HG03039 (cell line): ENCODE data around the gene FAM53B.

ENCODE experiments used
- ATAC-seq: cut with Tn5 transposase; IDR thresholded peaks from one replicate; pipeline ENCODE4 v1.9.1; 2021; ENCODE audit warnings: mild to moderate bottlenecking, moderate library complexity; ENCODE audit not compliant: unreplicated experiment

Gene FAM53B

DNA sequence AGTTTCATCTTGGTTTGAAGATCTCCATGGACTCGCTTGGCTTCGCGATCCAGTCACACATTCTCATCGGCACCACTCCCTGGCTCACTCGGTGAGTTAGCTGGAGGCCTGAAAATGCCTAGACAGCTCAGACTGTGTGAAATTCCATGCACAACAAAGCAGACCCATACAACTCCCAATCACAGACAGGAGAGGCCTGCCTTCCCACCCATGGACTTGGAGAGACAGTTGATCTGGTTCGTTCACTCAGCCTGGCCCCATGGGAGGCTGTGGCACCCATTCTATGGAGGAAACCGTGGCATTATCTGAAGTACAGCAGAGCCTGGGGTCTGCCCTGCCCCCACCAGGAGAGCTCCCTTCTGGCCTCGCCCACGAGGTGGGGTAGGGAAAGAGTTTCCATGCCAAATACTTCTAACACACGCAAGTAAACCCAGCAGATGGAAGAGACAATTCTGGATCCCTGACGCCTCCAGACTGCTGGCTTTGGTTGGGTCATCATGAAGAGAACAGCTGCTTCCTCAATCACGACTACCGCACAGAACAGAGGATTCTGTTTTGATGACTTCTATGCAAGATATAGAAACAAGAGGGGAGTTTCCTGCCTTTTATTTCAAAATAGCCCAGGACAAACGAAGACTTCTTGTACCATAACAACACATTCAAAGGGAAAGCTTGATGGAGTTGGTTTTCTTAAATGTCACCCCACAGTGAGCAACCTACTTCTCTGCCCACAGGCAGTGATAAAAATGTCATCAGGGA lies 15.9 kb downstream of the FAM53B start:
- no peak for ATAC-seq

DNA sequence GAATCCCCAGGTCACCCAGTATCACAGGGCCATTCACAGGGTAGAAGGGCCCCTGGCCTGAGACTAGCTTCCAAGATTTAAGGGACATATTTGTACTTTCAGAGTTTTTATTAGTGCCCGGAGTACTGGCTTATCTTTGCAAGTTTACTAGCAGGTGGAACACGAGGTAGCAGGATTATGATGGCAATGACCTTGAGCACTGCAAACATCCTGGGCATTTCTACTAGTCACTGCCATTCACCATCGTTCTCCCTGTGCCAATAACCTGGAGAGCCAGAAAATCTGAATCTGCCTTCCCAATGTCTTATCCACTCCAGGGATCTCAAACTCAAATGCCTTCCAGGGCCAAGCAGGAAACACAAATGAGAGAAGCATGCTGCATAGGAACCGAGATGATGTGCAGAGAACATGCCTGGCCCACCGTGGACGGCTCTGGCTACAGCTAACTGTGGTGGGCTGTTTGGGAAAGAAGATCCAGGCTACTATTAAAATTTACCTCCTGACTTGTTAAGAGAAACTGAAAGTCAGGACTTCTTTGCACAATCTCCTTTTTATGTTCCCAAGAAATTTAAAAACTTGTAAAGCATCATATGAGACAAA lies 16.7 kb downstream of the FAM53B start:
- ATAC-seq: no peak

DNA sequence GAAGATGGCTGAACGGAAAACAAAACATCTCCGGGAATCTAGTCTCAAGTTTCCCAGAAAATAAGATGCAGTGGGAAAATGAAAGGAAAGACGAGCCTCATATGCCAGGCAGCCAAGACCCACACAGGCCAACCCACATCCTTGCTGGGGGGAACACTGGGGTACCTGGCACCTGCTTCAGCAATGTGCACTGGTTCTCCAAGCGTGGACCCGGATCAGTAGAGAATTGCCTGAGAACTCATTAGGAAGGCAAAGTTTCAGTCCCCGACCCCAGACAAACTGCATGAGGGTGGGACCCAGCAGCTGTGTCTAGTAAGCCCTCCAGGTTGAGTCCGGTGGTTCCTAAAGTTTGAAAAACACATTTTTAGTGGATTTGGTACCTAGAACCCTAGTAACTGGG lies 18.4 kb downstream of the FAM53B start:
- no peak for ATAC-seq

DNA sequence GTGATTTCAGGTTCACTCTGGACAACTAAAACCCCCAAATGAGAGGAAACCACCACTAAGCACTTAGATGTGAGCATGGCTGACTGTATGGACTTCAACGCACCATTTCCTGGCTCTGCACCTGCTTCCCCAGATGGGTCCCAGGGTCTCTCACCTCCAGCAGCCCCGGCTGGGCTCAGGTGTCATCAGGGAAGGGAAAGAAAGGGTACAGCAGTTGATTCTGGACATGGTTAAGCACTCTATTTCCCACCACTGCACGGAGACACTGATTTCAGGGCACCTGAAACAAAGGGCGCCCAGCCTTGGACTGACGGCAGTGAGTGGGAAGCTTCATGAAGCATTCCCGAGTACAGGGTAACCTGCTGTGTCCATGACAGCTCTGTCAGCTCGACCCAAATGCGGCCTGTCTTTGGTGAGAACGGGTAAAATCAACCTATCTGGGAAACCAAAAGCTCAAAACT lies 19.0 kb downstream of the FAM53B start:
- ATAC-seq: no peak

DNA sequence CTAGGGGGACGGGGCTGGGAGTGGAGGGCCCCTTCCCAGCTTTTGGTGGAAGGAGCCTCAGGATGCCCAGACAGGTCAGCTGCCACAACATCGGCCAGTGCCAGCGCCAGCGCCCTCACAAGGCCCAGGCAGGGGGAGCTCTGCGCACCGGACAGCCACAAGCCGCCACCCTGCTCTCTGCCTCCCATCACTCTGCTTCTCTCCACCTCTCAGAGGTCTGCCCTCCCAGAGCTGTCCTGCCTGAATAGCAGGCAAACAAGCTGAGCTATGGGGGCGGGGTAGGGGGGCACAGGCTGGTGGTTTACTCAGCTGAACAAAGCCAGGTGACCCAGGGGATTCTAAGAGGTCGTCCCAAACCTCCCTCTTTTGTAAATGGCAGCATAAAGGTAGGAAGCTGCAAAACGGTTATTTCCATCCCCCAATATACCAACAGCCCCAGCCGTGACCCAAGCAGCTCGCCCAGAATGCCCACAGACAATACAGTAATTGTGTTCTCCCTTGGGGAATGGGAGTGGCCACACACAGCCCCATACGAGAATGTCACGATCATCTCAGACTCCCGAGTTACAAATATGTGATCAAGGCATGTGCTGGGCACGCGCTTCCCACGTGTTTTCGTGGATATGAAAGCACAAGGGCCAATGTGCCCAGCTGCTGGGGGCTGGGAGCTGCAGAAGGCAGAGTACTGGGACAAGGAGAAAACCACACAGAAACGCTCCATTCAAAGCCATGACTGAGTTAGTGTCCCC lies 19.7 kb downstream of the FAM53B start:
- no peak for ATAC-seq

DNA sequence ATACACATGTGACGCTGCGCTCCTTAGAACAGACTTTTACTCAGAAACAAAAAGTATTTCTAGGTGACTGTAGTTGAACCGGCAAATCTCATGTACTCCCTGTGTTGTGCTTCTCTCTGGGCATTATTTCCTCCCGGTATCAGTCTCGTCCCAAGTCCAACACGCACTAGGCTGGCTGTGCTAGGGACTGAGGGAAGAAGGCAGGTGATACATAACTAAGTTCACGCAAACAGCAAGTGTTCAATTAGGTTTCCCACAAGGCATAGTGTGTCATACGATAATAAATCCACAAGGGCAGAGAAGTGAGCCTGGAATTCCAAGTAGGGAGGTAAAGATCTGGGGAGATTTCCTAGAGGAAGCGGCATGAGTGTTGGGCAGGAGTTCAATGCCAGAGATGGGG lies 20.4 kb downstream of the FAM53B start:
- ATAC-seq: no peak

DNA sequence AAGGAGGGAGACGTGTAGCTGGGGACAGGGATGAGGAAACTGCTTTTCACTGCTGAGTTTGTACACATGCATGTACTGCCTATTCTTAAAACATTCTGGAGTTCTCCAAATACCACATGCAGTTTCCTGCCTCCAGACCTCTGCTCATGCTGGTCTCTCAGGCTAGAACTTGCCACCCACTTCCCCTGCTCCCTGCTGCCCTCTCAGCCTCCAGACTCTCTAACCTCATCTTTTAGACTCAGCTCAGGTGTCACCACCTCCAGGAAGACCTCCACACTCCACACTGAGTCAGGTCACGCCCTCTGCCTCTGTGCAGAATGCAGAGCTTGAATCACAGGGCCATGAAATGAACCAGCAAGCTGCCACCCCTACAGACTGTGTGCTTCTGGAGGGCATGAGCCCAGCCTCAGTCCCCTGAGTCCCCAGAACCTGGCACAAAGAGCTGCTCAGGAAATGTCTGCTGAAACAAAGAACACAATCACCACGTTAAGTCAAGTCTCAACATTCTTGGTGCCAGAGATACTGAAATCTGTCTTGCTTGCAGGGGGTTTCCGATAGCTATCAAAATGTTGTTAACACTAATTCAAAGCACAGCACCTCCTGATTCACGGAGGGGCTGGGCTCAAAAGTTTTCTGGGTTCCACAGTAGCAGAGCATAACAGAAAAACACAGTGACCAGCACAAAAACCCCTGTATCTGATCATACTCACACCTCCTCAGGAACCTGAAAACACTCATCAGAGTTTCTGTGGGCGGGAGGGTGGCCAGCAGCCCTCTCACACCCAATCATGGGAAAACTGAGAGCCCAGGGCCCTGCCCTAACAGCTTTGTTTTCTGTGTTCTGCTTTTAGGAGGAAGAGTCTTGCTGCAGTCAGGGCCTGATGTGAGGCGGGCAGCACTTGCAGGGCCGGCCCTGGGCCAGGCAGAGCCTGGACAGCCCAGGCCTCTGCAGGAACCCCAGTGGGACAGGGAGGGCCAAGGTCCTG lies 21.1 kb downstream of the FAM53B start:
- peak; percentile 62 for ATAC-seq

DNA sequence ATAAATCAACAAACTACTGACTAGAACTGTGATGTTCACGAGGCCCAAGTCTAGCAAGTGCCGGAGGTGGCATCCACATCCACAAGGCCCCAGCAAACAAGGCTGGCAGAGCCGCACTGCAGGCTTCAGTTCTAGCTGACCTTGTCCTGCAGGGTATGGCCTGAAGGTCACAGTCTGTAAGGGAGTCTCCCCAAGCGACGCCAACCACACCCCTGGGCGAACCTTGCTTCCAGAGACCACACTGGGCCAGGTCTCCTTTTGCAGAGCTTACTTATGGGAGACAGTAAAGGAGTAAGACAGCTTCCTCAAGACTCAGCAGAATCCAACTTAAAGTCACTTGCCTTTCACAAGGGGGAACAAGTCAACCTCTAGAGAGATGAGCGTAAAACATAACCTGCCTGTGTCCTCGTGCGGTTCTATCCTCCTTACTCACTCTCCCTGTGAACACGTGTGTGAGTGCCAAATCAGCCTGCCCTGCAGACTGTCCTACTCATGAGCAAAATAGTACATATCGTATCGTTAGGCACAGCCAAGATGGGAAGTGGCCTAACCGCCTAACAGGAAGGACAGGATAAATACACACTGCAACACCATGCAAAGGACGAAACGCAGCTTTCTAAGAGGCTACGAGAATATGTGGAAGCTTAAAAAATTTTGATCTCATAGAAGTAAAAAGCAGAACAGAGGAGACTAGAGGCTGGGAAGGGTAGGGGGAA lies 22.7 kb downstream of the FAM53B start:
- no peak for ATAC-seq

DNA sequence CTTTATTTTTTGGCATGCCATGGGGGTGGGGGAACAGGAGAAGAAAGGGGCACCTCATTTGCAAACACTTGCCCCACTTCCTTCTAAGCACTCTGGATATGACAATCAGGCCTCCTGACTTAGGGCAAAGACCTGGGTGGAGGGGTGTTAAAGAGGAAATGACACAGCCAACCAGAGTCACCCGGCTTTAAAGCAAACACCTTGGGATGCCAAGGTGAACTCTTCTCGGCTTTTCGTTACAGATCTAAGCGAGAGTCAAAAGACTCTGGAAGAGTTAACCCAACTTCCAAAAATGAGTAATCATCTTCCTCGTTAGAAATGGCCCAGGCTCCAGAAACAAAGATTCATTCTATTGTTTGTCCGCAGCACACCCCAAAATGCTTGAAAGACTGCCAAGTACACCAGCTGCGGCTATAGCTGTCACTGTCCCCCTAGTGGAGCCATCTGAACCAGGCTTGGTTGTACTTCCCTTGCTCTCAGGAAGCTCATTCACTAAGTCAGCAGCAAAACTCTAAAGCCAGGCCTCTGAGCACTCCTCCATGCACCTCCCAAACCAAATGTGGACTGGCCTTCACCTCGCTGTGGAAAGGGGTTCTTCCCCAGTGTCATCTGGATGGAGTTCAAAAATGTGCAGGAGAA lies 24.8 kb downstream of the FAM53B start:
- no peak for ATAC-seq

DNA sequence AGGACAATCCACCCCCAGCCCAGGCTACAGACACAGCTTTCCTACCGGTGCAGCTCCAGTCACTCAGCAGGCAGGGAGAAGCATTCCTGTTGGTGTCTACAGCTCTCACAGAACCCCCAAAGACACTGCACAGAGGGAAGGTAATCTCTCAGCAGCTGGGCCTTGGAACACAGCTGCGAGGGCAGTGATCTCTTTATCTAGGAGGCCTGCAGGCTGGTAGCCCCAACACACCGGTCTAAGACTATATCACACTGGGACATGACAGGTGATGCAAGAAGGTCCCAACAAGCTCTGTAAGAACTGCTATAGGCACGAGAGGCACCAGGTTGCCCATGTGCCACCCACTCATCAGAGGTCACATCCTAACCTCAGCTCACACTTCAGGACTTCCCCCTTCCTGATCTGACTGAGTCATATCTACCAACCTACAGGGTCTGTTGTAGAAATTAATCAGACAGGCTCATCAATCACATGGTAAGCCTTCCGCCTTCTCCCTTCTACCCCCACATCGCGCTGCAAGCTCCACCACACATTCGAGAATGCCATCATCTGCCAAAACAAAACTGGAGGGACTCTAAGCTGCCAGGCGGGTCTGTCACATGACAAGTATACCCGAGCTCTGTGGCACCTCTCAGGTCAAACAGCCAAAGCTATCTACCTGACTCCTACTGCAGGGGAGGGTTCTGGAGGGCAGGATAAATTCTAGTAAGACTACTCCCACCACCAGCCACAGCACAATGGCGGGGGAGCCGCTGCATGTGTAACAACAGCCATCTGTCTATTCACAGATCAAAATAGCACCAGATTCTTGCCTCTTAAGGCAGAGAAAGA lies 26.1 kb downstream of the FAM53B start:
- peak; percentile 40 for ATAC-seq

DNA sequence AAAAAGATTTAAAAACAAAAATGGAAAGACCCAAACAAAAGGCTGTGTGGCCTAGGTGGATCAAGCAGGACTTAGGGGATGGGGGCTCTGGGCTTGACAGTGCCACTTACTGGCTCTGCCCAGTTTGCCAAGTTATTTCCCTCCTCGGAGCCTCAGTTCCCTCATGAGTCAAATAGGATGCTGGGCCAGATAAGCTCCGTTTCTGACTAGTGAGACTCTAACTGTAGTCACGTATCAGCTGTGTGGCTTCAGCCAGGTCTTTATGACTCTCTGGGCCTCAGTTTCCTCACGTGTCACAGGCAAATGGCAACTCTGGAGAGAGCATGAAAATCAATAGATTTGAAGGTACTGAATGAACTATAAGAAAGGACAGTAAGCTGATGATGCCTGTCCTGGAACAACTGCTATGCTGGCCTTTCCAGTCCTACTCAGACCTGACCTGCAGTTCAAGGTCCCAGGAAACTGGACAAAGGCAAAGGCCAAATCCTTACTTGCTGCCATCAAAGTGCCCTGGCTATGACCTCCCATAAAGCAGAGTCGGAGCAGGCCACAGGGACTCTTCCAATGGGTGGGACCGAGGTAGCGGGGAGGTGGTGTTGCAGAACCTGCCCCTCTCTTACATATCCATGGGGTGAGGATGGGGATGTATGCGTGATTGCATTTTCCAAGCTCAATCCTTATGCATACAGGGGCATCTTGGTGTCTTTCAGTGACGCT lies 27.0 kb downstream of the FAM53B start:
- ATAC-seq: no peak

DNA sequence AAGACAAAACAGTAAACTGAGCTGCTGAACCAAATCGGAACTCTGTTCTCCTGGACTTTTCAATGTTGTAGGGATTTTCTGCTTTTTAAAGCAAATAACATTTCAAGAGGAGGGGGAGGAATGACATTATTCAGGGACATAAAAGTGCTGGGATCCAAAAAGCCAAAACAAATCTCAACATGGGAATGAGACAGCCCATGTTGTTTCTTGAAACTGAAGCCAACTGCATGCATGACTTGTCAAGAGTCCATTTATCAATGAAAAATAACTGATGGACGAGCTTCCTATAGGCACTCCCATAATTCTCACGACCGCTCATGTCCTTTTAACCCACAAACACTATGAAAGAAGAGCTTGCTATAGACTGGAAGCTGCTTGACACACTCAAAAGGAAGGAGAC lies 27.8 kb downstream of the FAM53B start:
- ATAC-seq: no peak

DNA sequence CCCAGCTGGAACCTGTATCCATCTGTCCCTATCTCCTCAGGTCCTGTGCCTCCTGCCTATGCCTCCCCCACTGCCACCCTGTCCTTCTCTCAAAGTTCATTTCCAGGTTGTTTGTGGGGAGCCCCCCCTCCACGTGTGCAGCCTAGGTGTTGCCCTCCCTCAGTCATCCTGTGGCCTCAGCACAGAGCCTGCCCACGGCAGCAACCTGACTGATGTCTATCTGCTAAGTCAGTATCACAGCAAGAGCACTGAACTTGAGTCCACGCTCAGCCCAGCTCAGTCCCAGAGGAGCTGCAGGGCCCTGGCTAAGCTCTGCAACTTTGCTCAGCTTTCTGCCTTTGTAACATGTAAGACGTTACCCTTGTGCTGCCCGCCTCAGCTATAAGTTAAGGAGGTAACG lies 28.7 kb downstream of the FAM53B start:
- no peak for ATAC-seq

DNA sequence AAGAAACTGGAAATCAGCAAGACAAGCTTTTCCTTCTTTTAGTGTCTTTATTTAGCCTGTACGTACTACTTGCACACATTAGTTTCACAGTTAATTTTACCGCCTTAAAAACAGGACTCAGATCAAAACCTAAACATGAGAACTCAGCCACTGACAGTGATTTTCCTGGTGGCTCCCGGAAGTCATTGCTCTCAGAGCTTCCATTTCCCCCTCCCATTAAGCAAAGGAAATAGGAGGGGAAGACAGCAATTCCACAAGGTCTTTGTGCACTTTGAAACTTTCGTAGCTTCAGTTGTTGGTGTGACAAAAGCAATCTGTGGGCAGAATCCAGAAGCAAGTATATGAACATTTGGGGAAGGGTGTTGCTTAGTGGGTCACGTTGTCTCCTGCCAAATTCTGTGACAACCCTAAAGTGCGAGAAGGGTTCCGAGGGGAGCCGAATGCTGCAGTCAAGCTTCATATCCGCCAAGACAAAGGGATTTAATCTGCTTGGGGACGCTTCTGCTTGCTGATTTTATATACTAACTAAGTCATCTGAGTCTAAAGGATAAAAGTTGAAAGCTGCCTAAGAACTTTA lies 30.4 kb downstream of the FAM53B start:
- no peak for ATAC-seq

DNA sequence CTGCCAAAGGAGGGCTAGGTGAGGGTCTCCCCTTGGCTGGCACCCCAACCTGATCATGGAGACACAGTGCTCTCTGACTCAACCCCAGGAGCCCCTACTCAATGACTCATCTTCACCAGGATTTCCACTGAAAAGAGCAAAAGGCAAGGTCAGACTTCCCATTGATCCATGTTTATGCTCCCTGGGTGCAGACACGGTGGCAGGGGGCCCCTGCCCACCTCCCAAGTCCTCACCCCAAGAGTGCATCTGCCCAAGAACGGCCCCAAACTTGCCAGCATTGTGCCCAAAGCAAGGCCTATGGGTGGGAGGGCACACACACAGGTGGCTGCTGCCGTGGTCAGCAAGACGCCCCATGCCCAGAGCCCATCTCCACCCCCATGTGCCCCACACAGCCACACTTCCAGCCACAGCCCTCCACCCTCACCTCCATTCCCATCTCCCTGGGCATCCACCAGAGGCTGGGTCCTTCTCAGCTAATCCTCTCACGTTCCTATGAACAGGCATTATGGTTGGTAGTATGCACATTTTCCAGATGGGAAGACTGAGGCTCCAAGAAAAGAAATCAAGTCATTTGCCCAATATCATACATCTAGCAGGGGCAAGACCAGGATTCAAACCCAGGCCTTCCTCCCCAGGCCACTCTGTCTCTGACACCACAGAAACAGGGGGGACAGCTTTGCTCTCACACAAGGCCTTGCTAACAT lies 31.3 kb downstream of the FAM53B start:
- no peak for ATAC-seq

DNA sequence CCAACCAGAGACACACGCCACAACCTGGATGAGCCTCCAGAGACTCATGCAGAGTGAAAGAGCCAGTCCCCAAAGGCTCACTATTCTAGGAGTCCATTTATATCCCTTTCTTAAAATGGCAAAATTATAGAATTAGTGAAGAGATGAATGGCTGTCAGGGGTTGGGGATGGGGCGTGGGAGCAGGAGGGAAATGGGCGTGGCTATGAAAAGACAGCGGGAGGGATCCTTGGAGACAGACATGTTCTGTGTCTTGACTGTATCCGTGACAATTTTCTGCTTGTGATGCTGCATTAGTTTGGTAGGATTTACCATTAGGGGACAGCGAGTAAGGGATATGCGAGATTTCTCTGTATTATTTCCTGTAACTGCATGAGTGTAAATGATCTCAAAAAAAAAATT lies 33.0 kb downstream of the FAM53B start:
- ATAC-seq: no peak

DNA sequence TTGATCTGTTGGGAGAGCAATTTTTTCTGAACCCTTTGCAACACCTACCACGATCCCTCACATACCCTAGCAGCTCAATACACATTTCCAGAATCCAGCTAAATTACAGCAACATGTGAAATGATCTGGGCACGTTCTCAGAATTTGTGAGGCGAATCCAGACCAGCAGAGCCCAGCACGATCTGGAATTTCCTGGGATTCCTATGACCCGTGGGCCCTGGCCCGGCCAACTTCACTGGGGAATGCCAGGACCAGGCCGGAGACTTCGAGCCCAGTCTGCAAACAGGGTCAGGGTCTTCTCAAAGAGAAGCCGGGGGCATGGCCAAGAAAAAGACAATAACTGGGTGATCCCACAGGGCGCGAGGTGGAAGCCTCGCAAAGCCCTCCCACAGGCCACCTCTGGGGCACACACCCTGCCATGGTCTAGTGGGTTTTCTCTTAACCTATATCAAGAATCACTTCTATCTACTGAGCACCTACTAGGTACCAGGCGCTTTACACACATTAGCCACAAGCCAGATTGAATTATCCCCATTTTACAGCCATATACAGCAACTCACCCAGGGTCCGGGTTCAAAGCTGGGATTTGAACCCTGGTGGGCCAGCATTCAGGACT lies 33.8 kb downstream of the FAM53B start:
- no peak for ATAC-seq
